ENCODE measurements around the gene DMTF1. TPM values are rescaled to one million over a fixed set of nuclear protein-coding genes. Genes with fewer than 3 reads are reported as not detected.

DMTF1 gene
- polyA plus RNA-seq, 1 donor (not counting 4 experiments of a cell fraction or from before 2014, with no cell fraction given): 98.4 TPM

GRCh38 chr7:87210506-87210905 is 58.3 kb downstream of the DMTF1 start:
- dilution Hi-C loops (cut with MboI; ENCODE audit: extremely low pct_ligation_motif_present, low sequenced_read_pairs): no loop called here
- Histone ChIP-seq H3K9me3 (ENCODE audit: control insufficient read depth, low read depth, low read length) (peaks cover 1% of the 10 kb centered on the region), H4K20me1 (ENCODE audit: control insufficient read depth, extremely low read depth, insufficient read depth, low read length) (no peaks in the 10 kb centered on the region), H2AFZ (ENCODE audit: control insufficient read depth, low read length) (no peak overlapping the region), H3K9ac (ENCODE audit: control insufficient read depth, extremely low read depth, insufficient read depth, low read length) (no peak overlapping the region), H3K36me3 (ENCODE audit: control insufficient read depth in 2 of 2, extremely low read depth in 1 of 2, insufficient read depth in 2 of 2, low read length in 2 of 2) (peaks cover 3 to 6% of the 10 kb centered on the region in 2 experiments), H3K79me2 (ENCODE audit: control insufficient read depth, insufficient read depth, low read length) (peaks cover 60% of the 10 kb centered on the region), H3K27ac (ENCODE audit: control insufficient read depth, insufficient read depth, low read length) (no peak overlapping the region), H3K27me3 (ENCODE audit: control insufficient read depth, extremely low read depth, insufficient read depth, low read length) (no peaks in the 10 kb centered on the region), H3K9me1 (ENCODE audit: control insufficient read depth, extremely low read depth, insufficient read depth, low read length) (no peaks in the 10 kb centered on the region), H3K4me3 (ENCODE audit: control insufficient read depth in 2 of 3, extremely low read depth in 1 of 3, insufficient read depth in 2 of 3, low read depth in 1 of 3, low read length in 3 of 3) (no peak overlapping the region), H3K4me2 (ENCODE audit: control insufficient read depth, extremely low read depth, insufficient read depth, low read depth, low read length) (no peak overlapping the region), H3K4me1 (ENCODE audit: control insufficient read depth, extremely low read depth, insufficient read depth, low read length) (no peaks in the 10 kb centered on the region)
- TF ChIP-seq CTCF (optimal IDR thresholded peaks at IDR 0.05 in 1 of 3, IDR thresholded peaks at IDR 0.05 in 1 of 3, conservative IDR thresholded peaks at IDR 0.05 in 1 of 3; ENCODE audit: extremely low read depth in 1 of 3, insufficient read depth in 2 of 3, low read length in 3 of 3) (no peak), EZH2 (IDR thresholded peaks at IDR 0.05; ENCODE audit: low read length) (no peak)
- FAIRE-seq: no peak
- no peak for DNase-seq (ENCODE audit: low read depth, low spot score)

- no peaks in the 10 kb centered on the region for H3K9me3 ChIP-seq (ENCODE audit: control insufficient read depth, low read depth, low read length)
- H3K79me2 ChIP-seq (ENCODE audit: control insufficient read depth, insufficient read depth, low read length): peaks cover 56% of the 10 kb centered on the region
- H4K20me1 ChIP-seq (ENCODE audit: control insufficient read depth, extremely low read depth, insufficient read depth, low read length): no peaks in the 10 kb centered on the region
- no peak overlapping the region for H3K9ac ChIP-seq (ENCODE audit: control insufficient read depth, extremely low read depth, insufficient read depth, low read length)
- no peaks in the 10 kb centered on the region for H3K27me3 ChIP-seq (ENCODE audit: control insufficient read depth, extremely low read depth, insufficient read depth, low read length)
- H3K27ac ChIP-seq (ENCODE audit: control insufficient read depth, insufficient read depth, low read length): no peak overlapping the region
- dilution Hi-C loops (cut with MboI; ENCODE audit: extremely low pct_ligation_motif_present, low sequenced_read_pairs): no loop called here
- no peaks in the 10 kb centered on the region for H3K9me1 ChIP-seq (ENCODE audit: control insufficient read depth, extremely low read depth, insufficient read depth, low read length)
- no peak overlapping the region for H2AFZ ChIP-seq (ENCODE audit: control insufficient read depth, low read length)
- H3K4me2 ChIP-seq (ENCODE audit: control insufficient read depth, extremely low read depth, insufficient read depth, low read depth, low read length): no peak overlapping the region
- no peaks in the 10 kb centered on the region for H3K4me1 ChIP-seq (ENCODE audit: control insufficient read depth, extremely low read depth, insufficient read depth, low read length)
- no peak for DNase-seq (ENCODE audit: low read depth, low spot score)
- TF ChIP-seq EZH2 (IDR thresholded peaks at IDR 0.05; ENCODE audit: low read length) (no peak), CTCF (optimal IDR thresholded peaks at IDR 0.05 in 1 of 3, IDR thresholded peaks at IDR 0.05 in 1 of 3, conservative IDR thresholded peaks at IDR 0.05 in 1 of 3; ENCODE audit: extremely low read depth in 1 of 3, insufficient read depth in 2 of 3, low read length in 3 of 3) (no peak)
- FAIRE-seq: no peak
- no peak overlapping the region for H3K4me3 ChIP-seq (ENCODE audit: control insufficient read depth in 2 of 3, extremely low read depth in 1 of 3, insufficient read depth in 2 of 3, low read depth in 1 of 3, low read length in 3 of 3)
- H3K36me3 ChIP-seq (ENCODE audit: control insufficient read depth in 2 of 2, extremely low read depth in 1 of 2, insufficient read depth in 2 of 2, low read length in 2 of 2): peaks cover 5 to 6% of the 10 kb centered on the region in 2 experiments
Observed at GRCh38 chr7:87212498-87212897, 60.2 kb downstream of the DMTF1 start.
